ENCODE measurements around the gene PTMS. TPM values are rescaled to one million over a fixed set of nuclear protein-coding genes. Genes with fewer than 3 reads are reported as not detected.

Gene PTMS
- total and polyA plus RNA-seq, 2 donors (not counting 3 experiments of a cell fraction or from before 2014, with no cell fraction given) = 555 to 661 TPM

DNA sequence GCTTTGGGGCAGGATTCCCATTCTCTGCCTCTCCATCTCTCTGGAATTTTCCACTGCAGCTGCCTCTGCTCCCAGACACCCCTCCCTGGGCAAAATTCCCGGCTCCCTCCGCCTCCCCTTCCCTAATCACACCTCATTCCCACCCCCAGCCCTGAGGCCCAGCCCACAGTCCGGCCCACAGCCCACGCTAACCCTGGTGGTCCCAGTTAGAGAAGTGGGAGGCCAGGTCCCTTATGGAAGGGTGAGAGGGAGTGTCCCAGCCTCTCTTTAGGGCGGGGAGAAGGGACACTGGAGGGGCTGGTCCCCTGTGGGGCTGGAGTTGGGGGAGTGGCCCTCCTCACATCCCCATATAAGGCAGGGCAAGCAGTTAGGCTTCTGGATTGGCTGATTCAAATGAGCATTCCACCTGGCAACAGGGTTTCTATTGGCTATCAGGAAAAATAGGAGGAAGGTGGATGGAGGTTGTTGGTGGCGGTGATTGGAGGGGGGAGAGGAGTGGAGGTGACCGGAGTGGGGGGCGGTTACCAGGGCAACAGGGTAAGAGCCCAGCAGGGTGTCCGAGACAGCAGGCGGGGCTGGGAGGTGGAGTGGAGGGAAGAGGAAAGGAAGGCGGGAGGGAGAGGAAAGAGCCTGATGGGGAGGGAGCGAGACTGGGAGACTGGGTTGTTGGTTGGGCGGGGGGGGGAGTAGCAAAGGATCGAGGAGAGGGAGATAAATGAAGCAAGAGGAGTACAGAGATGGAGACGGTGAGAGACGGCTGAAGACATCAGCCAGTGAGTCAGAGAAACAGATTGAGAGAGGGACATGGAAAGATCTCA, 1.9 kb upstream of the PTMS start:
- Histone ChIP-seq H3K4me2 (ENCODE audit: insufficient read depth, low read length) (peak overlapping the region; percentile 61), H3K27ac (ENCODE audit: insufficient read depth, low read depth, low read length) (peak overlapping the region; percentile 70), H3K4me1 (ENCODE audit: control insufficient read depth, extremely low read depth, insufficient read depth, low read length) (peaks cover 38% of the 10 kb centered on the region), H3K9me1 (replicated peaks; ENCODE audit: control insufficient read depth, extremely low read depth, insufficient read depth, low read length) (no peaks in the 10 kb centered on the region), H3K79me2 (ENCODE audit: control insufficient read depth, insufficient read depth, low read length) (peaks cover 27% of the 10 kb centered on the region), H3K9me3 (replicated peaks; ENCODE audit: control insufficient read depth, insufficient read depth, low read length) (no peaks in the 10 kb centered on the region), H2AFZ (ENCODE audit: low read depth, low read length) (peak overlapping the region; percentile 89), H3K36me3 (ENCODE audit: control insufficient read depth in 2 of 2, extremely low read depth in 1 of 2, insufficient read depth in 2 of 2, low read length in 2 of 2) (peaks cover 0 to 1% of the 10 kb centered on the region in 2 experiments), H4K20me1 (replicated peaks; ENCODE audit: control insufficient read depth, extremely low read depth, insufficient read depth, low read length) (no peaks in the 10 kb centered on the region), H3K4me3 (replicated peaks in 1 of 3; ENCODE audit: insufficient read depth in 1 of 3, low read depth in 1 of 3, low read length in 3 of 3) (peak overlapping the region in 1 of 3 experiments; percentile 36), H3K27me3 (ENCODE audit: control insufficient read depth in 2 of 2, insufficient read depth in 2 of 2, low read length in 2 of 2) (peaks cover 0 to 2% of the 10 kb centered on the region in 2 experiments), H3K9ac (replicated peaks; ENCODE audit: extremely low read depth, insufficient read depth, low read length) (peak overlapping the region; percentile 17)
- intact Hi-C loops (cut with micrococcal nuclease) = loop anchor here (1.0 kb wide), 4 partner anchors 11 to 75 kb away; partner anchors contain the start of genes COPS7A, MLF2 and ZNF384
- TF ChIP-seq GATA2 (IDR thresholded peaks at IDR 0.05; ENCODE audit: insufficient read depth, insufficient read length, low read depth, low read length) (no peak), POLR2AphosphoS5 (IDR thresholded peaks at IDR 0.05; ENCODE audit: insufficient read depth, low read depth, low read length) (no peak), FOS (IDR thresholded peaks at IDR 0.05; ENCODE audit: borderline replicate concordance, insufficient read depth, low read length) (no peak), MYC (IDR thresholded peaks at IDR 0.05; ENCODE audit: low read depth, low read length) (no peak), EZH2 (IDR thresholded peaks at IDR 0.05; ENCODE audit: borderline replicate concordance, low read depth, low read length, severe bottlenecking) (no peak), POLR2A (IDR thresholded peaks at IDR 0.05; ENCODE audit: low read depth, low read length) (no peak), JUN (IDR thresholded peaks at IDR 0.05; ENCODE audit: borderline replicate concordance, insufficient read depth, insufficient read length, low read depth) (no peak)
- TF ChIP-seq, protein P1, sequence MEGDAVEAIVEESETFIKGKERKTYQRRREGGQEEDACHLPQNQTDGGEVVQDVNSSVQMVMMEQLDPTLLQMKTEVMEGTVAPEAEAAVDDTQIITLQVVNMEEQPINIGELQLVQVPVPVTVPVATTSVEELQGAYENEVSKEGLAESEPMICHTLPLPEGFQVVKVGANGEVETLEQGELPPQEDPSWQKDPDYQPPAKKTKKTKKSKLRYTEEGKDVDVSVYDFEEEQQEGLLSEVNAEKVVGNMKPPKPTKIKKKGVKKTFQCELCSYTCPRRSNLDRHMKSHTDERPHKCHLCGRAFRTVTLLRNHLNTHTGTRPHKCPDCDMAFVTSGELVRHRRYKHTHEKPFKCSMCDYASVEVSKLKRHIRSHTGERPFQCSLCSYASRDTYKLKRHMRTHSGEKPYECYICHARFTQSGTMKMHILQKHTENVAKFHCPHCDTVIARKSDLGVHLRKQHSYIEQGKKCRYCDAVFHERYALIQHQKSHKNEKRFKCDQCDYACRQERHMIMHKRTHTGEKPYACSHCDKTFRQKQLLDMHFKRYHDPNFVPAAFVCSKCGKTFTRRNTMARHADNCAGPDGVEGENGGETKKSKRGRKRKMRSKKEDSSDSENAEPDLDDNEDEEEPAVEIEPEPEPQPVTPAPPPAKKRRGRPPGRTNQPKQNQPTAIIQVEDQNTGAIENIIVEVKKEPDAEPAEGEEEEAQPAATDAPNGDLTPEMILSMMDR (IDR thresholded peaks at IDR 0.05; ENCODE audit: extremely low read depth in 1 of 2, insufficient read depth in 1 of 2, low read depth in 1 of 2, low read length in 2 of 2) = no peak
- TF ChIP-seq, protein P2, sequence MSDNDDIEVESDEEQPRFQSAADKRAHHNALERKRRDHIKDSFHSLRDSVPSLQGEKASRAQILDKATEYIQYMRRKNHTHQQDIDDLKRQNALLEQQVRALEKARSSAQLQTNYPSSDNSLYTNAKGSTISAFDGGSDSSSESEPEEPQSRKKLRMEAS (IDR thresholded peaks at IDR 0.05; ENCODE audit: insufficient read depth, insufficient read length) = no peak
- DNase-seq (ENCODE audit: low read depth, low spot score) (peak; percentile 99), FAIRE-seq (peak; percentile 99)
- dilution Hi-C loops (cut with MboI; ENCODE audit: extremely low pct_ligation_motif_present, low sequenced_read_pairs) = no loop called here
- CTCF ChIA-PET = interaction anchor here (1.1 to 8.4 kb wide), 3 partner anchors 11 to 61 kb away, joined by 4 to 234 read pairs (median 28); partner anchors contain the start of gene MLF2
- POLR2A ChIA-PET = interaction anchor here (0.9 kb wide), 1 partner anchor 11 kb away, joined by 5 read pairs; the partner anchor contains the start of gene MLF2
- BruUV-seq (replicated peaks) = no TSS peak
